Islet precursor cell (in vitro differentiated cells): Measurements from ENCODE around the gene ESAM.

ENCODE experiments used
- DNase-seq: peaks from one replicate; pipeline ENCODE4 v3.0.0-alpha.2; 2018

Gene ESAM

DNA sequence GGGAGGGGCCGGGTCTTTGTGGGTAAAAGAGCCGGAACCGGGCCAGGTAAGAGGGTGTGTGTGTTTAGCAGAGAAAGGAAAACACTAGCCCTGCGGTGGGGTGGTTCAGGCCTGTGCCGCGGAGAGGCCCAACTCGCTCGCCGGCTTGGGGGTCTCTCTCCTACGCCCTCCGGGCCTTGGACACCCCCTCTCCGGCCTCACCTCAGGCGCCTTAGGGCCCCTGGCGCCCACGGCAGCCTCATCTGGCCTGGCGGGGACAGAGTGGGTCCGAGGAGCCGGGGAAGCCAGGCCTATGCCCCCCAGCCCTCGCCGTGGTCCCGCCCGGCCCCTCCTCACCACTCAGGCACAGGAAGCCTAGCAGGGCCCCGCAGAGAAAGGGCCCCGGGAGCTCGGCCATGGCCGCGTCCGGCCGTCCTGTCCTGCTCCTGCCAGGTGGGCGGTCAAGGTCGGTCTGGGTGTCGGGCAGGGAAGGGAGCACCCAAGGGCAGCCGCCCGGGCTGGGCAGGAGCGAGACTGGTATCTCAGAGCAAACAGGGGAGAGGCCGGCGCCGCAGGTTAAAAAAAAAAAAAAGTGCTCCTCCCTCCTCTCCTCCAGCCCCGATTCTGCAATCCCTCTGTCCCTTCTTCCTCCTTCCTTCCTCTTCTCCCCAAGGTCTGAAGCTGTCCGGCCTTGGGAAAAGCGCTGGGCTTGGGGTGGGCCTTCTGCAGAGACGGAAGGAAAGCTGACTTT is 10.2 kb downstream of the ESAM start, which contains the start of gene VSIG2:
TSS of gene VSIG2 (minus strand) at position 515 of the 730 bp plus-strand sequence. CDS start at position 397, 118 bp downstream.
- no peak for DNase-seq

DNA sequence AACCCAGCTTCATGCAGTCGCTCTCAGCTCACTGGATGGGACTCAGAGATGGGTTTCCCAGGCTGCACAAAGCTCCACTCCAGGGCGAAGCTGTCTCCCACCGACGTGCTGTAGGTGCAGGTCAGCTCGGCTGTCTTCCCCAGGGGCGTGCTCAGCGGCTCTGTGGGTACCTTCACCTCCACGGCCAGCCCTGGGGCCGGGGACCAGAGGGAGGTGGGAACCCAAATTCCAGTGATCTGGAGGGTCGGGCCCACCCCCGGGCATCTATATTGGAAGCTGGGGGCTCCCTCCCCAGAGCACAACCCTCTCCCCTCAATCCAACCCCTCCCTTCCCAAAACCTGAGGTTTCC is 10.7 kb downstream of the ESAM start:
- DNase-seq: no peak

DNA sequence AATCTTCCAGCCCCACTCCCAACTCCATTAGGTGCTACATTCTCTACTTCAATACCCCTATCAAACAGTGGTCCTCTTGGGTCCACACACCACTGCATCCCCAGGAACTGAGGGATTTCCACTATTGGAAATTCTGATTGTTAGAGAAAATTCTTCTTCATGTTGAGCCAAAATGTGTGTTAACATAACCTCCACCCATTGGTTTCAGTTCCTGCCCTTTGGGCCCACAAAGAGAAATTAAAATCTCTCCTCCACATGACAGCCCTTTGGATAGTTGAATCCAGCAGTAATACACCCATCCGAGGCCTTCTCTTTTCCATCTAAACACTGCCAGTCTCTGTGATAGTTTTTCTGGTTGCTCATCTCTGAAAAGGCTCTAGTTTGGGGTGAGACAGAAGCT is 12.2 kb downstream of the ESAM start:
- no peak for DNase-seq

GRCh38 chr11:124748481-124749343 is 13.4 kb downstream of the ESAM start:
- DNase-seq: no peak

- no peak for DNase-seq
Measured at GRCh38 chr11:124748100-124748418, 14.0 kb downstream of the ESAM start.

GRCh38 chr11:124747406-124748099 is 14.5 kb downstream of the ESAM start:
- DNase-seq: no peak

DNA sequence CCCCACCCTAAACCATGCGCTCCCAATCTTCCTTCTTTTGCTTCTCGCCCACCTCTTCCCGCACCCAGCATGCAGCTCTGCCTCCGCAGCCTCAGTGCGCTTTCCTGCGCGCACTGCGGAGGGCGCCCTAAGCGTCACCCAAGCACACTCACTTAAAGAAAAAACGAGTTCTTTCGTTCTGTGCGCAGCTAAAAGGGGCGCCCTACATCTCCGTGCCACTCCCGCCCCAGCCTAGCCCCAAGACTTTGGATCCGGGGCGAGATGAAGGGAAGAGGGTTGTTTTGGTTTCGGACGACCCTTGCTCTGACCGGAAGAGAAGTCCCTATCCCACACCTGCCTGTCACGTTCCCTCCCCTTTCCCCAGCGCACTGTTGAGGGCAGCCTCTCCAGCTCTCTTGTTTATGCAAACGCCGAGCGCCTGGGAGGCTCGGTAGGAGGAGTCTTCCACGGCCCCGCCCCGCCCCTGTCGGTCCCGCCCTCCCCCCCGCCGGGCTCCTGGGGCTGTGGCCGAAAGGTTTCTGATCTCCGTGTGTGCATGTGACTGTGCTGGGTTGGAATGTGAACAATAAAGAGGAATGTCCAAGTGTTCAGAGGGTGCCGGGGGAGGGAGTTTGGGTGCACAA is 15.4 kb downstream of the ESAM start:
- DNase-seq: peak; percentile 97

DNA sequence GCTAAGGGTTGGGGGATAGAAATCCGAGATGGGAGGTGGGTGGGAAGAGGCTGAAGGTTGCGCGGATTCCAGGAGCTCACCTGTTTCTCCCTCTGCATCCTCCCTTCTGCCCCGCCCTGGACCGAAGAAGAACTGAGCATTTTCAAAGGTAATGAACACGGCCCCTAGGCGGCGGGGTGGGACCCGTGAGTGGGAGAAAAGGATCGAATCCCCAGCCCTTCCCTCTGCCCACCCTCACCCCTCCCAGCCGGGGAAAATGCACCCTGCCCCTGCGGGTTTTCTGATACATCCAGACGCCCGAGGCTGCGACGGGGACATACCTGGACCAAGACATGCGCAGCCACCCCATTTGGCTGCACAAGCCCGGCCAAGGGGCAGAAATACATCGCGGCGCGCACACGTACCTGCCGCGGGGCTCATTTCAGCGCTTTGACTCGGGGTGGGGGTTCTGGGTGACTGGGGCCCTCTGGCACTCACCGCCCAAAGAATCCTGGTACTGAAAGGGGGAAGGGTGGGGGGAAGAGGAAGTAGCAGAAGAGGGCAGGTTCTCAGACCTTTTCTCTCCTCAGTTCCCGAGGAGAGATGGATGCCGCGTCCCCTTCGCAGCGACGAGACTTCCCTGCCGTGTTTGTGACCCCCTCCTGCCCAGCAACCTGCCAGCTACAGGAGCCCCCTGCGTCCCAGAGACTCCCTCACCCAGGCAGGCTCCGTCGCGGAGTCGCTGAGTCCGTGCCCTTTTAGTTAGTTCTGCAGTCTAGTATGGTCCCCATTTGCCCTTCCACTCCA is 16.1 kb downstream of the ESAM start:
- DNase-seq: peak; percentile 74

DNA sequence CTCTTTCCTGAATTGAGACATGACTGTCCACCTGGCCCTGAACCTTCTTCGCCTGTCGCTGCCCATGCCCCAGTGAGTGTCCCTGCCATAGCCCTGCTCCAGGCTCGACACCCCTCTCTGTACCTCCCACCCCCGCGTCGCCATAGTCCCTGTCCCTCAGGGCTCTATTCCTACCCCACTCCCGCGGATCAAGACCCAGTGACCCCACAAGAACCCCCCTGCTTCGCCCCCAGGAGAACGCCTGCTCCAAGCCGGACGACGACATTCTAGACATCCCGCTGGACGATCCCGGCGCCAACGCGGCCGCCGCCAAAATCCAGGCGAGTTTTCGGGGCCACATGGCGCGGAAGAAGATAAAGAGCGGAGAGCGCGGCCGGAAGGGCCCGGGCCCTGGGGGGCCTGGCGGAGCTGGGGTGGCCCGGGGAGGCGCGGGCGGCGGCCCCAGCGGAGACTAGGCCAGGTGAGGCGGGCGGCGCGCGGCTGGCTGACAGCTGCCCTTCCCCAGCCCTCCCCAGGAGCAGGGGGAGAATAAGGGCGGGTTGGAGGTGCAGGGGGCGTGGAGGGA is 16.7 kb downstream of the ESAM start:
- DNase-seq: no peak

DNA sequence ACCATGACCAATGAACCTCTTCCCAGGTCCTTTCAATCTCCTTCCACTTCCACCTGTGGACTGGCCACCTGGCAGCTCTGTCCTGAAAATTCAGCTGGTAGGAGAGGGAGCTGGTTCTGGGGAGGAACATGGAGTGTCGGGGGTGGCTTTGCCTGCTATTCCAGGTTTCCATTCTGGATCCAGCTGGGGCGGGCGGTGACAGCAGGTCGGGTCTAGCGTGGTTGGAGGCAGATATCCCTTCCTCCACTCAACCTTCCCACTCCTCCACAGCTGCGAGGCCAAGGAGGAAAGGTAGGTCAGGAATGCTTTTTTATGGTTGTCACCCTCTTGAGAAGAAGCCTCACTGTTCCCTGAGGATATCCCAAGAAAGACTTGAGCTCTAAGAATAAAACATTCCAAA is 19.0 kb downstream of the ESAM start:
- no peak for DNase-seq

DNA sequence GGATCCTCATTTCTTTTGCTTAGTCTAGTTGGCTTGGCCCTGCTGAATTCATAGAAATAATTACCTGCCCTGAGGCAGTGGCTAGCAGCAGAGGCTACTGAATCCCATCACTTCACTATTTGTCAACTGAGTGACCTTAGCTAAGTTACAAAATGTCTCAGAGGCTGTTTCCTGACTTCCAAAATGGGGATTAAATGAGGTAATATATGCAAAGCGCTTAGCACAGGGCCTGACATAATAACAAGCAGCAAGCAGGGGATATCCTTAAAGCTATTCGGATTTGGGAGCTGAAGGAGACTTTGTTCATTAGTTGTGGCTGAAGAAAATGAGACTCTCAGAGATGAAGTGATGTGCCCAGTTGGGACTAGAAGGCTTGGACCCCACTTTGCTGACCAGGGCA is 19.5 kb downstream of the ESAM start:
- no peak for DNase-seq

GRCh38 chr11:124740277-124740882 is 21.7 kb downstream of the ESAM start:
- DNase-seq: peak; percentile 64

DNA sequence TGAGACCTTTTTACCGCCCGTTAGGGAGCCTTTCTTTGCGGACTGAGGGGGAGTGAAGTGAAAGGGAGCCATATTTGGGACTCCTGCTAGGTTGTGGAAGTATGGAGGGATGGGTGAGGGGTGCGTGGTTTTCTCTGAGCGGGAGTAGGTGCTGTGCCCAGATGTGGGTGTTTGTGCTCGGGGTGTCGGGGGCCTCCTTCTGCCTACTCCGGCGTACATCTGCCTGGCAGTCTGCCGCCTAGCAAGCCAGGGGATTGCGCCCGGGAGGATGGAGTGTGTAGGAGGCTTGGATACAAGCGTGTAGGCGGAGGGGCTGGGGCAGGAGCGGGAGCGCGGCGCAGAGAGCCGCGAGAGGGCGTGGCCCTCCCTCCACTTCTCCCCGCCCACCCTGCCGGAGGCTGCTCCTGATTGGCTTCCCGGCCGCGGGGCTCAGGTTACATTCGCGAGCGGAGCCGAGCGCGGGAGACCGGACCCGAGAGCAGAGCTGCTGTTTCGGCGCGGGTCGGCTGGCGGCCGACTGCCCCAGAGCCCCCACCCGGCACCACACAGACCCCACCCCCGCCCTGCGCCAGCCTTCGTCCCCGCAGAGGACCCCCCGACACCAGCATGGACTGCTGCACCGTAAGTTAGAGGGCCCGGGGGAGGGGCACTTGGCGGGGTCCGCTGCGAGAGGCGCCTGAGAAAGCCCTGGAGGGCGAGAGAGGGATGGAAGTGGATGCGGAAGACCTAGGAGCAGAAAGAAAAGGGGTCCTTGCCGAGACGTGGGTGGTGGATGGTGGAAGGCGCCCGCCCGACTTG is 22.4 kb downstream of the ESAM start, which contains the start of gene NRGN:
TSS of gene NRGN (plus strand) at position 464 of the 798 bp plus-strand sequence. CDS start at position 607, 143 bp downstream.
- peak; percentile 97 for DNase-seq

DNA sequence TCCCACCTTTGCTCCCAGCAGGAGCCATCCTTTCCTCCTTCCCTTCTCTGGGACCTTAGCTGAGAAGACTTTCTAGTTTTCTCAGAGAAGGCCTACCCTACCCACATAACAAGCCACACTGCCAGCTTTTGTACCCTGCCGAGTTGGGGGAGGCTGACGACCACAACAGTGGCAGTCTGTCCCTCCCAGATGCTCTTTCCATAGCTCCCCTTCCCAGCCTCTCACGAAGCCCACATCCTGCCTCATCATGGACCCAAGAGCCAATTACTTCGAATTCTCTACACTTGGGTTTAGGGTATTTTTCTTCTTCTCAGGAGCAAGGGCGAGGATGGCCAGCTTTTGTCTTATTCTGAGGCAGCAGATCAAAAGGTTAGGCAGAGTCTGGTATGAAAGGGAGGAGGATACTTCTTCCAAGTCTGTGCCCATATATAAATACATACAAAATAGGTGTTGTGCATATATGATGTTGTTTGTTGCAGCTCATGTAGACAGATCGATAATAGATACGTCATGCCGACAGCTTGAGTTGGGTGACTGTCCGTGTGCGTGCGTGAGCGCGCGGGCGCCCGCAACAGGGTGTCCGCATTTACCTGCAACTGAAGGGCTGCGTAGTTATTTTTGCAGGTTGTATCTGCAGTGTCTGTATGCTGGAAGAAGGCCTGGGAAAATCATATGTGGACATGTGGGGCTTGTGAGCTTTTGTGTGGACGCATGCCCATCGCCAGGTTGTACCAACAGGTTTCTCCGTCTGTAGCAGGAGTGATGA is 23.2 kb downstream of the ESAM start:
- DNase-seq: no peak

DNA sequence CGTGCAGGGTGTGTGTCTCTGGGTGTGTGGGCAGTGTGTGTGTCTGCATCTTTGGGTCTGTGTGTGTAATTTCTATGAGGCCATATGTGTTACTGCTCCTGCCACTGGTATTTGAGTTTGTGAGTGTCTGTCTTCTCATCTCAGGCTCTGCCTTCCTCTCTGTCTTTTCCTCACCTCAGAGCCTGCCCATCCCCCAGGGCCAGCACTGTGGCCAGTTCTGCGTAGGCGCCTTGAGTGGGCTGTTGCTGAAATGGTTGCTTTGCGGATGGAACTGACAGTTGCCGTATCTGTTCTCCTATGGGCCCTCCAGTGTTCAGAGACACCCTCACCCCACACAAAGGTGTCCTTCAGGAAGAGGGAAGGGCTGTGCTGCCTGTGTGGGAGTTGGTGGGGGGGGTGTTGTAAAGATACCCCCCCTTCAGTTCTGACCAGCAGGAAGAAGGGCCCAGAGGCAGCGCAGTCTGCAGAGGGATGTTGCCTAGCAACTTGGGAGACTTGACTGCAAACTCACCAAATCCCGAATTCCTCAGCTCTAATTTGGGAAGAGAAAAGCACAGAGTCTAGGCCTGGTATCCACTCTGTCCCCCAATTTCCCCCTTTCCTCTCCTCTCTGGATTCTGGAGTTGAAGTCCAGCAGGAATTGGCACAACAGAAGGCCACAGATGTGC is 24.3 kb downstream of the ESAM start:
- no peak for DNase-seq

DNA sequence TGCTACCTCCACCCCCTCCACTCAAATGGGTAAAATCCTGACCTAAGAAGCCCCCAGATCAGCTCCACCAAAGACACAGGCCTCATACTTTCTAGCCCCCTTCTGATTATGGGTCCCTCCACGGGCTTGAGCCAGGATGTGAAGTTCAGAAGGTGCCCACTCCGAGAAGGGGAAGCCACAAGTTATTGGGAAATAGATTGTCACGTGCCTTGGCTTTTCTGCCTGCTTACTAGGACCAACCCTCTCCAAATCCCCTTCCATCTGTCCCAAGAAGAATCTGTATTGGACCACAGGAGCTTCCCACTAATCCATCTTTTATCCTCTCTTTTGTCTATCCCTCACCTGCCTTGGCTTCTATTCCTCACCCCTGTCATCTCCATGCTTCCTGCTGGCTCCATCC is 25.4 kb downstream of the ESAM start:
- no peak for DNase-seq

- DNase-seq: no peak
Measured at GRCh38 chr11:124732230-124732629, 29.9 kb downstream of the ESAM start.

GRCh38 chr11:124729571-124729970 is 32.5 kb downstream of the ESAM start:
- no peak for DNase-seq

- no peak for DNase-seq
Measured at GRCh38 chr11:124728134-124728533, 34.0 kb downstream of the ESAM start.
